ENCODE data around the gene VPS35L.
"Not testable (repeated sequence)": the region's sequence is repeated elsewhere in the genome, so short reads cannot be mapped to it uniquely, and the experiment has no call there.

The VPS35L gene

GRCh38 chr16:19654147-19654546 is 98.6 kb downstream of the VPS35L start:
- no peak for DNase-seq (ENCODE audit: low spot score)

GRCh38 chr16:19655242-19655777 is 99.8 kb downstream of the VPS35L start:
- FAIRE-seq (no peak), DNase-seq (ENCODE audit: low spot score) (no peak)

More at GRCh38 chr16:19654147-19654546, 98.6 kb downstream of the VPS35L start:
- FAIRE-seq = no peak

- FAIRE-seq (no peak), DNase-seq (ENCODE audit: low spot score) (no peak)
These were observed 102.3 kb downstream of the VPS35L start for GRCh38 chr16:19657831-19658230.

- DNase-seq (ENCODE audit: low spot score) (no peak), FAIRE-seq (no peak)
These were observed 104.1 kb downstream of the VPS35L start for GRCh38 chr16:19659554-19659953.

- DNase-seq (ENCODE audit: low spot score) = no peak
- no peak for FAIRE-seq
These were observed 104.9 kb downstream of the VPS35L start for GRCh38 chr16:19660432-19660831.

GRCh38 chr16:19662351-19662750 is 106.8 kb downstream of the VPS35L start:
- FAIRE-seq = no peak
- DNase-seq (ENCODE audit: low spot score) = no peak

GRCh38 chr16:19664166-19664565 is 108.7 kb downstream of the VPS35L start:
- DNase-seq (ENCODE audit: low spot score) = no peak
- no peak for FAIRE-seq

GRCh38 chr16:19665313-19665712 is 109.8 kb downstream of the VPS35L start:
- FAIRE-seq; DNase-seq (ENCODE audit: low spot score): not testable (repeated sequence)

- FAIRE-seq (no peak), DNase-seq (ENCODE audit: low spot score) (no peak)
These were observed 111.0 kb downstream of the VPS35L start for GRCh38 chr16:19666477-19666876.

GRCh38 chr16:19672378-19672777 is 116.9 kb downstream of the VPS35L start:
- FAIRE-seq (no peak), DNase-seq (ENCODE audit: low spot score) (no peak)

GRCh38 chr16:19674485-19674884 is 119.0 kb downstream of the VPS35L start:
- DNase-seq (ENCODE audit: low spot score) (no peak), FAIRE-seq (no peak)

- no peak for DNase-seq (ENCODE audit: low spot score)
- no peak for FAIRE-seq
These were observed 121.9 kb downstream of the VPS35L start for GRCh38 chr16:19677402-19677801.

GRCh38 chr16:19678804-19679203 is 123.3 kb downstream of the VPS35L start:
- DNase-seq (ENCODE audit: low spot score) = no peak
- no peak for FAIRE-seq

- not testable (repeated sequence) for DNase-seq (ENCODE audit: low spot score); FAIRE-seq
These were observed 123.8 kb downstream of the VPS35L start for GRCh38 chr16:19679281-19679680.

- DNase-seq (ENCODE audit: low spot score) (no peak), FAIRE-seq (no peak)
These were observed 125.4 kb downstream of the VPS35L start for GRCh38 chr16:19680881-19681340.

GRCh38 chr16:19681637-19682036 is 126.1 kb downstream of the VPS35L start:
- FAIRE-seq = no peak
- no peak for DNase-seq (ENCODE audit: low spot score)

- DNase-seq (ENCODE audit: low spot score) (no peak), FAIRE-seq (no peak)
These were observed 128.1 kb downstream of the VPS35L start for GRCh38 chr16:19683453-19684236.

GRCh38 chr16:19685176-19685575 is 129.7 kb downstream of the VPS35L start:
- no peak for DNase-seq (ENCODE audit: low spot score)
- FAIRE-seq = no peak

GRCh38 chr16:19687279-19687678 is 131.8 kb downstream of the VPS35L start:
- DNase-seq (ENCODE audit: low spot score) = no peak
- no peak for FAIRE-seq

- DNase-seq (ENCODE audit: low spot score) = no peak
- no peak for FAIRE-seq
These were observed 133.0 kb downstream of the VPS35L start for GRCh38 chr16:19688396-19689024.

GRCh38 chr16:19689342-19689741 is 133.8 kb downstream of the VPS35L start:
- FAIRE-seq (no peak), DNase-seq (ENCODE audit: low spot score) (no peak)

- DNase-seq (ENCODE audit: low spot score) (no peak), FAIRE-seq (no peak)
These were observed 134.7 kb downstream of the VPS35L start for GRCh38 chr16:19690196-19690595.

Measured in urothelium cell line (cell line).